Measurements from ENCODE around the gene TELO2.

DNA sequence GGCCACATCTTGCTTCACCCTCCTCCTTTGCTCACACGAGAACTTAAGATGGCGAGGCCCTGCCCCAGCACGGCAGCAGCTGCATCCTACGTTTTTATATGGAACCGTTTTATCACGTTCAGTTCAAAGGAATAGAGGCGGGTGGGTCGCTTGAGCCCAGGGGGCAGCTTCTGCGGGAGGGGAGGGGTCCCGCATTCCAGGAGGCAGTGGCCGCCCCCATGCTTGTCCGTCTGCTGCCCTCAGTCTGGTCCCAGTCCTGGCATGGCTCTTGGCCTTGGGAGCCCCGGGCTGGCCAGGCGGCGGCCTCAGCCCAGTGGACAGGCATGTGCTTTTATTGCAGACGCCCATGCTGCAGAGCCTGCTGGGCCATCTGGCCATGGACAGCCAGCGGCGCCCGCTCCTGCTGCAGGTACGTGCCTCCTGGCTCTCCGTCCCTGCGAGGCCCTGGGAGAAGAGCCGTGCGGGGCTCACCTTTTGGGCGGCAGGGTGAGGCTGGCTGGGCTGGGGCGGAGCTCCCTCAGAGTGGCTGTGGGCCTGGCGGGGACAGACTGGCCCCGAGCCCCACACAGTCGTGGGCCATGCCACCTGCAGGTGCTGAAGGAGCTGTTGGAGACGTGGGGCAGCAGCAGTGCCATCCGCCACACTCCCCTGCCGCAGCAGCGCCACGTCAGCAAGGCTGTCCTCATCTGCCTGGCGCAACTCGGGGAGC, 6.8 kb downstream of the TELO2 start:
- TF ChIP-seq CTCF (IDR thresholded peaks at IDR 0.05) = no peak
- TF ChIP-seq POLR2A (IDR thresholded peaks at IDR 0.05) = no peak
